GM12878 (cell line): ENCODE data around the gene EIF4E1B.

Source experiments
- SRF ChIP-seq, 2 experiments: IDR thresholded peaks; 2 replicates each; pipeline ENCODE4 v1.6.1; 2011; ENCODE audit warnings: low read depth in 2 of 2, low read length in 2 of 2, mild to moderate bottlenecking in 1 of 2, moderate library complexity in 1 of 2
- STAT1 ChIP-seq: fragments of 450-650 bp; conservative IDR thresholded peaks from 2 replicates; pipeline ENCODE4 v1.6.1; 2014; ENCODE audit warnings: antibody characterized with exemption, mild to moderate bottlenecking
- YY1 ChIP-seq: IDR thresholded peaks from 2 replicates; pipeline ENCODE4 v1.6.1; 2011; ENCODE audit warnings: low read depth, mild to moderate bottlenecking, low read length
- TF ChIP-seq, protein P1 (sequence below), 3 experiments: IDR thresholded peaks in 2 of 3; conservative IDR thresholded peaks in 1 of 3; 2 replicates each; pipeline ENCODE4 v1.5.1; 2011; ENCODE audit warnings: low read depth in 3 of 3, low read length in 3 of 3, mild to moderate bottlenecking in 3 of 3, control low read depth in 2 of 3, moderate library complexity in 2 of 3, inconsistent platforms in 1 of 3, mixed read lengths in 1 of 3; ENCODE audit not compliant: control insufficient read depth in 2 of 3, insufficient read depth in 1 of 3; ENCODE audit errors: extremely low read depth in 1 of 3

DNA sequence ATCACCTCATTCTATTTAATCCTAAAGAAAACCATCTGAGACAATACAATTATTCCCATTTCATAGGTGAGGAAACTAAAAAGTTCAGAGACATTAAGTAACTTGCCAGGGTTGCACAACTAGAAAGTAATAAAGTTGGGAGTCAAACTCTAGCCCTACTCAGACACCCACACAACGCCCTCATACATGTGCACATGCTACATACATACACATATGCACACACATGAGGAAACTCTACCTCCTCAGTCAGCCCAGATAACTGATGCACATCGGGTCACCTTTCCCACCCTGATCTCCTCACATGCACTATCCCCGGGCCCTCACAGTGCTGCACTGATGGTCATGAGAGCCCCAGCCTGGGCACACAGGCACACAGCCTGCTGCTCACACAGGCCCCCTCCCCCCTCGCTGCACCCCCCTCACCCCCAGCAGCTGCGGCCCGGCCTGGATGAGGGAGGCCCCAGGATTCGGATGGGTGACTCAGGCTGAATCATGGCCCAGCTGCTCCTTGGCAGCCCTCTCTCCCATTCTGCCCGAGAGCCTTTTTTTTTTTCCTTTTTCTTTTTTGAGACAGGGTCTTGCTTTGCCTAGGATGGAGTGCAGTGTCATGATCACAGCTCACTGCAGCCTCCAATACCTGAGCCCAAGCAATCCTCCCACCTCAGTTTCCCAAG, 15.5 kb upstream of the EIF4E1B start:
- TF ChIP-seq STAT1: no peak
- no peak for TF ChIP-seq YY1
- TF ChIP-seq, protein P1, sequence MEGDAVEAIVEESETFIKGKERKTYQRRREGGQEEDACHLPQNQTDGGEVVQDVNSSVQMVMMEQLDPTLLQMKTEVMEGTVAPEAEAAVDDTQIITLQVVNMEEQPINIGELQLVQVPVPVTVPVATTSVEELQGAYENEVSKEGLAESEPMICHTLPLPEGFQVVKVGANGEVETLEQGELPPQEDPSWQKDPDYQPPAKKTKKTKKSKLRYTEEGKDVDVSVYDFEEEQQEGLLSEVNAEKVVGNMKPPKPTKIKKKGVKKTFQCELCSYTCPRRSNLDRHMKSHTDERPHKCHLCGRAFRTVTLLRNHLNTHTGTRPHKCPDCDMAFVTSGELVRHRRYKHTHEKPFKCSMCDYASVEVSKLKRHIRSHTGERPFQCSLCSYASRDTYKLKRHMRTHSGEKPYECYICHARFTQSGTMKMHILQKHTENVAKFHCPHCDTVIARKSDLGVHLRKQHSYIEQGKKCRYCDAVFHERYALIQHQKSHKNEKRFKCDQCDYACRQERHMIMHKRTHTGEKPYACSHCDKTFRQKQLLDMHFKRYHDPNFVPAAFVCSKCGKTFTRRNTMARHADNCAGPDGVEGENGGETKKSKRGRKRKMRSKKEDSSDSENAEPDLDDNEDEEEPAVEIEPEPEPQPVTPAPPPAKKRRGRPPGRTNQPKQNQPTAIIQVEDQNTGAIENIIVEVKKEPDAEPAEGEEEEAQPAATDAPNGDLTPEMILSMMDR (IDR thresholded peaks at IDR 0.05 in 2 of 3, conservative IDR thresholded peaks at IDR 0.05 in 1 of 3; ENCODE audit: control insufficient read depth in 2 of 3, extremely low read depth in 1 of 3, insufficient read depth in 1 of 3, low read depth in 3 of 3, low read length in 3 of 3): no peak
- TF ChIP-seq SRF (IDR thresholded peaks at IDR 0.05; ENCODE audit: low read depth in 2 of 2, low read length in 2 of 2): no peak
